ENCODE results near the gene STK36. TPM values are rescaled to one million over a fixed set of nuclear protein-coding genes. Genes with fewer than 3 reads are reported as not detected.
"Not testable (repeated sequence)": the region's sequence is repeated elsewhere in the genome, so short reads cannot be mapped to it uniquely, and the experiment has no call there.

The STK36 gene
- total RNA-seq, 1 donor from 2014 or later = 41.1 TPM

- TF ChIP-seq CTCF (IDR thresholded peaks at IDR 0.05) = no peak
- Histone ChIP-seq H3K36me3 (peaks cover 49% of the 10 kb centered on the region), H3K4me1 (no peaks in the 10 kb centered on the region), H3K9me3 (no peaks in the 10 kb centered on the region), H3K4me3 (no peak overlapping the region), H3K27me3 (ENCODE audit: low read depth) (no peaks in the 10 kb centered on the region), H3K27ac (no peak overlapping the region)
- DNase-seq (no peak), ATAC-seq (no peak)
- intact Hi-C loops (cut with DNase I) = no loop called here
These were observed 8.2 kb downstream of the STK36 start for GRCh38 chr2:218680061-218680460.

- peak; percentile 88 to 89 for ATAC-seq
- H3K27ac ChIP-seq; H3K4me3 ChIP-seq; H3K4me1 ChIP-seq; DNase-seq; H3K9me3 ChIP-seq; H3K27me3 ChIP-seq (ENCODE audit: low read depth); intact Hi-C loops (cut with DNase I): not testable (repeated sequence)
- peaks cover 45% of the 10 kb centered on the region for H3K36me3 ChIP-seq
- peak; percentile 70 for TF ChIP-seq CTCF (IDR thresholded peaks at IDR 0.05)
These were observed 15.6 kb downstream of the STK36 start for GRCh38 chr2:218687400-218688060.

- Histone ChIP-seq H3K4me1 (no peaks in the 10 kb centered on the region), H3K27me3 (ENCODE audit: low read depth) (no peaks in the 10 kb centered on the region), H3K4me3 (no peak overlapping the region), H3K27ac (no peak overlapping the region), H3K9me3 (no peaks in the 10 kb centered on the region), H3K36me3 (peaks cover 58% of the 10 kb centered on the region)
- intact Hi-C loops (cut with DNase I) = no loop called here
- ATAC-seq (no peak), DNase-seq (no peak)
- TF ChIP-seq CTCF (IDR thresholded peaks at IDR 0.05) = no peak
These were observed 19.3 kb downstream of the STK36 start for GRCh38 chr2:218691234-218691633.

GRCh38 chr2:218694405-218695145 lies 22.7 kb downstream of the STK36 start:
- DNase-seq = no peak
- H3K4me3 ChIP-seq = no peak overlapping the region
- ATAC-seq = no peak
- H3K36me3 ChIP-seq = peaks cover 84% of the 10 kb centered on the region
- no peak overlapping the region for H3K27ac ChIP-seq
- no peaks in the 10 kb centered on the region for H3K9me3 ChIP-seq
- H3K4me1 ChIP-seq = no peaks in the 10 kb centered on the region
- intact Hi-C loops (cut with DNase I) = no loop called here
- TF ChIP-seq CTCF (IDR thresholded peaks at IDR 0.05) = no peak
- H3K27me3 ChIP-seq (ENCODE audit: low read depth) = no peaks in the 10 kb centered on the region

DNA sequence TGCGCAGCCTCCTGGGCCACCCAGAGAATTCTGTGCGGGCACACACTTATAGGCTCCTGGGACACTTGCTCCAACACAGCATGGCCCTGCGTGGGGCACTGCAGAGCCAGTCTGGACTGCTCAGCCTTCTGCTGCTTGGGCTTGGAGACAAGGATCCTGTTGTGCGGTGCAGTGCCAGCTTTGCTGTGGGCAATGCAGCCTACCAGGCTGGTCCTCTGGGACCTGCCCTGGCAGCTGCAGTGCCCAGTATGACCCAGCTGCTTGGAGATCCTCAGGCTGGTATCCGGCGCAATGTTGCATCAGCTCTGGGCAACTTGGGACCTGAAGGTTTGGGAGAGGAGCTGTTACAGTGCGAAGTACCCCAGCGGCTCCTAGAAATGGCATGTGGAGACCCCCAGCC lies 27.0 kb downstream of the STK36 start:
- ATAC-seq (no peak), DNase-seq (no peak)
- peaks cover 50% of the 10 kb centered on the region for H3K36me3 ChIP-seq

More for the DNA sequence above, 27.0 kb downstream of the STK36 start:
- H3K4me3 ChIP-seq = no peak overlapping the region
- no peaks in the 10 kb centered on the region for H3K27me3 ChIP-seq (ENCODE audit: low read depth)
- H3K4me1 ChIP-seq = no peaks in the 10 kb centered on the region
- no peaks in the 10 kb centered on the region for H3K9me3 ChIP-seq
- H3K27ac ChIP-seq = no peak overlapping the region
- intact Hi-C loops (cut with DNase I) = no loop called here
- no peak for TF ChIP-seq CTCF (IDR thresholded peaks at IDR 0.05)
